ENCODE data around the gene IQGAP1. TPM values are rescaled to one million over a fixed set of nuclear protein-coding genes. Genes with fewer than 3 reads are reported as not detected.

IQGAP1 gene
- polyA plus RNA-seq, 3 donors: 140 to 276 (median 207) TPM

DNA sequence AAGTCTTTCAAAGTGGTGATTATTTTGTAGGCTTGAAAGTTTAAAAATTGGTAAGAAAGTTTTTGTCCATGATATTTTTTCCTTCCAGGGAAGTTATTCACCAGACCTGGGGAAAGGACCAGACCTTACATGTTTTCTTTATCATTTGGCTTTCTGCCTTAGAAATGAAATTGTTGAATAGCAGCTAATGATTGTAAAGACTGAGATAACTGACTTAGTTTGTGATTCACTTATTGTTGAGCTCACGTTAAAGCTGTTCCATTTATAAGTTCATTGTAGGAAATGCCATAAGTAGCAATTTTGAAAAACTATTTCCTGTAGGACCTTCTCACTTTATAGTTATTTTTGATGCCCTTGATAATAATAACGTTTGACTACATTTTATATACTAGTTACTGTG lies 51.9 kb downstream of the IQGAP1 start:
- H3K27ac Mint-ChIP-seq: peak overlapping the region in 2 of 7 donors; percentile 43 to 53
- DNase-seq: no peak
- peaks cover 99% of the 10 kb centered on the region for H4K20me1 ChIP-seq (ENCODE audit: insufficient read depth, low read length)
- H3K27ac ChIP-seq (ENCODE audit: low read depth in 1 of 2, low read length in 2 of 2): peak overlapping the region in 1 of 2 donors; percentile 58
- no peaks in the 10 kb centered on the region for H3K9me3 ChIP-seq (replicated peaks in 1 of 2; ENCODE audit: control insufficient read depth in 1 of 2, insufficient read depth in 1 of 2, low read length in 2 of 2)
- peaks cover 0 to 3% (median 0%) of the 10 kb centered on the region in 7 donors for H3K9me3 Mint-ChIP-seq
- peaks cover 71% of the 10 kb centered on the region for H3K79me2 ChIP-seq (ENCODE audit: insufficient read depth, low read length)
- no peaks in the 10 kb centered on the region for H3K27me3 Mint-ChIP-seq (ENCODE audit: low read depth in 3 of 3)
- no peak overlapping the region for H3K4me3 ChIP-seq (replicated peaks in 1 of 3; ENCODE audit: low read depth in 2 of 3, low read length in 3 of 3)
- H3K36me3 Mint-ChIP-seq: peaks cover 77 to 82% of the 10 kb centered on the region in 2 donors
- H3K4me1 Mint-ChIP-seq: peaks cover 11% of the 10 kb centered on the region
- peaks cover 0 to 3% of the 10 kb centered on the region in 2 donors for H3K4me1 ChIP-seq (ENCODE audit: control insufficient read depth in 1 of 2, insufficient read depth in 2 of 2, low read length in 2 of 2)
- WGBS (ENCODE audit: insufficient coverage): no CpG with 5 or more reads among the region's 2 CpGs
- TF ChIP-seq, protein P1, sequence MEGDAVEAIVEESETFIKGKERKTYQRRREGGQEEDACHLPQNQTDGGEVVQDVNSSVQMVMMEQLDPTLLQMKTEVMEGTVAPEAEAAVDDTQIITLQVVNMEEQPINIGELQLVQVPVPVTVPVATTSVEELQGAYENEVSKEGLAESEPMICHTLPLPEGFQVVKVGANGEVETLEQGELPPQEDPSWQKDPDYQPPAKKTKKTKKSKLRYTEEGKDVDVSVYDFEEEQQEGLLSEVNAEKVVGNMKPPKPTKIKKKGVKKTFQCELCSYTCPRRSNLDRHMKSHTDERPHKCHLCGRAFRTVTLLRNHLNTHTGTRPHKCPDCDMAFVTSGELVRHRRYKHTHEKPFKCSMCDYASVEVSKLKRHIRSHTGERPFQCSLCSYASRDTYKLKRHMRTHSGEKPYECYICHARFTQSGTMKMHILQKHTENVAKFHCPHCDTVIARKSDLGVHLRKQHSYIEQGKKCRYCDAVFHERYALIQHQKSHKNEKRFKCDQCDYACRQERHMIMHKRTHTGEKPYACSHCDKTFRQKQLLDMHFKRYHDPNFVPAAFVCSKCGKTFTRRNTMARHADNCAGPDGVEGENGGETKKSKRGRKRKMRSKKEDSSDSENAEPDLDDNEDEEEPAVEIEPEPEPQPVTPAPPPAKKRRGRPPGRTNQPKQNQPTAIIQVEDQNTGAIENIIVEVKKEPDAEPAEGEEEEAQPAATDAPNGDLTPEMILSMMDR (IDR thresholded peaks at IDR 0.05): no peak
- no peak overlapping the region for H3K9ac ChIP-seq (ENCODE audit: insufficient read depth, low read length, poor library complexity, severe bottlenecking)
- no peak overlapping the region for H2AFZ ChIP-seq (ENCODE audit: insufficient read depth, low read depth, low read length, poor library complexity, severe bottlenecking)
- H3K4me3 Mint-ChIP-seq: no peak overlapping the region
- intact Hi-C loops (cut with micrococcal nuclease): no loop called here
- H3K27me3 ChIP-seq (ENCODE audit: control insufficient read depth in 2 of 2, insufficient read depth in 2 of 2, low read length in 2 of 2): no peaks in the 10 kb centered on the region
- H3K4me2 ChIP-seq (replicated peaks; ENCODE audit: extremely low read depth, low read length, poor library complexity, severe bottlenecking): no peak overlapping the region
- H3K36me3 ChIP-seq (replicated peaks in 1 of 2; ENCODE audit: control insufficient read depth in 1 of 2, insufficient read depth in 2 of 2, low read length in 2 of 2): peaks cover 79 to 97% of the 10 kb centered on the region in 2 donors

DNA sequence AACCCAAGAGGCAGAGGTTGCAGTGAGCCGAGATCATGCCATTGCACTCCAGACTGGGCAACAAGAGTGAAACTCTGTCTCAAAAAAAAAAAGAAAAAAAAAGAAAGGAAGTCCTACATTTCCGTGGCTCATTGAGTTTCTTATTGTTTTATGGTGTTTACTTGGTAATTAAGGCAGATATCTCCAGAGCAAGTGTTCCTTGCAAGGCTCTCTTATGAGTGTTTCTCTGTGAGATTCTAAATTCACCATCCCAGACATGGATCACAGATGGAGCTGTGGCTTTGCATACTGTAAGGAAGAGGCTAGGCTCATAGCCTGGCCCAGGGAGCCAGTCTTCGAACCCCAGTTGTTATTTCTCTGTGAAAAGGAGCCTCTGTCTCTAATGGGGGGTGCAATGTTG lies 53.0 kb downstream of the IQGAP1 start:
- no peaks in the 10 kb centered on the region for H3K27me3 Mint-ChIP-seq (ENCODE audit: low read depth in 3 of 3)
- Histone ChIP-seq H3K9ac (ENCODE audit: insufficient read depth, low read length, poor library complexity, severe bottlenecking) (no peak overlapping the region), H4K20me1 (ENCODE audit: insufficient read depth, low read length) (peaks cover 99% of the 10 kb centered on the region), H3K79me2 (ENCODE audit: insufficient read depth, low read length) (peaks cover 64% of the 10 kb centered on the region), H3K27ac (ENCODE audit: low read depth in 1 of 2, low read length in 2 of 2) (peak overlapping the region in 1 of 2 donors; percentile 27), H3K4me3 (replicated peaks in 1 of 3; ENCODE audit: low read depth in 2 of 3, low read length in 3 of 3) (no peak overlapping the region), H3K36me3 (replicated peaks in 1 of 2; ENCODE audit: control insufficient read depth in 1 of 2, insufficient read depth in 2 of 2, low read length in 2 of 2) (peaks cover 86 to 97% of the 10 kb centered on the region in 2 donors), H2AFZ (ENCODE audit: insufficient read depth, low read depth, low read length, poor library complexity, severe bottlenecking) (no peak overlapping the region), H3K4me2 (replicated peaks; ENCODE audit: extremely low read depth, low read length, poor library complexity, severe bottlenecking) (no peak overlapping the region), H3K27me3 (ENCODE audit: control insufficient read depth in 2 of 2, insufficient read depth in 2 of 2, low read length in 2 of 2) (no peaks in the 10 kb centered on the region), H3K9me3 (replicated peaks in 1 of 2; ENCODE audit: control insufficient read depth in 1 of 2, insufficient read depth in 1 of 2, low read length in 2 of 2) (no peaks in the 10 kb centered on the region), H3K4me1 (ENCODE audit: control insufficient read depth in 1 of 2, insufficient read depth in 2 of 2, low read length in 2 of 2) (peaks cover 0 to 3% of the 10 kb centered on the region in 2 donors)
- intact Hi-C loops (cut with micrococcal nuclease): no loop called here
- peaks cover 0 to 3% (median 0%) of the 10 kb centered on the region in 7 donors for H3K9me3 Mint-ChIP-seq
- TF ChIP-seq, protein P1 (IDR thresholded peaks at IDR 0.05): no peak
- 100% methylated on average over 3 of the region's 3 CpGs for WGBS (ENCODE audit: insufficient coverage)
- H3K4me3 Mint-ChIP-seq: no peak overlapping the region
- peak overlapping the region in 2 of 7 donors; percentile 40 to 73 for H3K27ac Mint-ChIP-seq
- DNase-seq: no peak
- peaks cover 77 to 84% of the 10 kb centered on the region in 2 donors for H3K36me3 Mint-ChIP-seq
- H3K4me1 Mint-ChIP-seq: peaks cover 6% of the 10 kb centered on the region
